ENCODE measurements around the gene CCDC40. TPM values are rescaled to one million over a fixed set of nuclear protein-coding genes. Genes with fewer than 3 reads are reported as not detected.

Gene CCDC40
- total and polyA plus RNA-seq, 2 of the 13 experiments (the other 11 are each of a cell fraction or from before 2014, with no cell fraction given), result 4.1 to 5.5 TPM

DNA sequence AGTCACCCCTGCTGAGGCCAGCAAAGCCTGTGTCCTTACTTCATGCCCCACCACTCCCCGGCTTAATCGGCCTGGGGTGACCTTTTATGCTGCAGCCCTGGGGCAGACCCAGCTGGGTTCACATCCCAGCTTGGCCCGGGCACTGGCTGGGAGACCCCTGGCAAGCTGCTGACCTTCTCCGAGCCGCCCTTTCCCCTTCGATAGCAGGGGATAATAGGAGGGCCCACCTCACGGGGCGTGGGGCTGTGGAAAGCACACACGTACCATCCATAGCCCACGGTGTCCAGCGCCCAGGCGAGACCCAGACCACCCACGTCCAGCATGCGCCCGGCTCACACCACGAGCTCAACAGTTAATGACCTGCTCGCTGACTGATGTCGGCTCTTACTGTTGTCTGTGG, 27.6 kb upstream of the CCDC40 start (continued):
- TF ChIP-seq, protein P1, sequence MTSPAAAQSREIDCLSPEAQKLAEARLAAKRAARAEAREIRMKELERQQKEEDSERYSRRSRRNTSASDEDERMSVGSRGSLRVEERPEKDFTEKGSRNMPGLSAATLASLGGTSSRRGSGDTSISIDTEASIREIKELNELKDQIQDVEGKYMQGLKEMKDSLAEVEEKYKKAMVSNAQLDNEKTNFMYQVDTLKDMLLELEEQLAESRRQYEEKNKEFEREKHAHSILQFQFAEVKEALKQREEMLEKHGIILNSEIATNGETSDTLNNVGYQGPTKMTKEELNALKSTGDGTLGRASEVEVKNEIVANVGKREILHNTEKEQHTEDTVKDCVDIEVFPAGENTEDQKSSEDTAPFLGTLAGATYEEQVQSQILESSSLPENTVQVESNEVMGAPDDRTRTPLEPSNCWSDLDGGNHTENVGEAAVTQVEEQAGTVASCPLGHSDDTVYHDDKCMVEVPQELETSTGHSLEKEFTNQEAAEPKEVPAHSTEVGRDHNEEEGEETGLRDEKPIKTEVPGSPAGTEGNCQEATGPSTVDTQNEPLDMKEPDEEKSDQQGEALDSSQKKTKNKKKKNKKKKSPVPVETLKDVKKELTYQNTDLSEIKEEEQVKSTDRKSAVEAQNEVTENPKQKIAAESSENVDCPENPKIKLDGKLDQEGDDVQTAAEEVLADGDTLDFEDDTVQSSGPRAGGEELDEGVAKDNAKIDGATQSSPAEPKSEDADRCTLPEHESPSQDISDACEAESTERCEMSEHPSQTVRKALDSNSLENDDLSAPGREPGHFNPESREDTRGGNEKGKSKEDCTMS (CRISPR knock-in tag; conservative IDR thresholded peaks at IDR 0.05), result no peak
- TF ChIP-seq ZNF225 (CRISPR knock-in tag; IDR thresholded peaks at IDR 0.05) (0 out of 2 replicates have a peak, but pooled peaks have one; percentile 22), MBNL3 (CRISPR knock-in tag; conservative IDR thresholded peaks at IDR 0.05) (no peak)
- TF ChIP-seq, protein P2, sequence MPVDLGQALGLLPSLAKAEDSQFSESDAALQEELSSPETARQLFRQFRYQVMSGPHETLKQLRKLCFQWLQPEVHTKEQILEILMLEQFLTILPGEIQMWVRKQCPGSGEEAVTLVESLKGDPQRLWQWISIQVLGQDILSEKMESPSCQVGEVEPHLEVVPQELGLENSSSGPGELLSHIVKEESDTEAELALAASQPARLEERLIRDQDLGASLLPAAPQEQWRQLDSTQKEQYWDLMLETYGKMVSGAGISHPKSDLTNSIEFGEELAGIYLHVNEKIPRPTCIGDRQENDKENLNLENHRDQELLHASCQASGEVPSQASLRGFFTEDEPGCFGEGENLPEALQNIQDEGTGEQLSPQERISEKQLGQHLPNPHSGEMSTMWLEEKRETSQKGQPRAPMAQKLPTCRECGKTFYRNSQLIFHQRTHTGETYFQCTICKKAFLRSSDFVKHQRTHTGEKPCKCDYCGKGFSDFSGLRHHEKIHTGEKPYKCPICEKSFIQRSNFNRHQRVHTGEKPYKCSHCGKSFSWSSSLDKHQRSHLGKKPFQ (CRISPR knock-in tag; IDR thresholded peaks at IDR 0.05; ENCODE audit: insufficient replicate concordance), result no peak

DNA sequence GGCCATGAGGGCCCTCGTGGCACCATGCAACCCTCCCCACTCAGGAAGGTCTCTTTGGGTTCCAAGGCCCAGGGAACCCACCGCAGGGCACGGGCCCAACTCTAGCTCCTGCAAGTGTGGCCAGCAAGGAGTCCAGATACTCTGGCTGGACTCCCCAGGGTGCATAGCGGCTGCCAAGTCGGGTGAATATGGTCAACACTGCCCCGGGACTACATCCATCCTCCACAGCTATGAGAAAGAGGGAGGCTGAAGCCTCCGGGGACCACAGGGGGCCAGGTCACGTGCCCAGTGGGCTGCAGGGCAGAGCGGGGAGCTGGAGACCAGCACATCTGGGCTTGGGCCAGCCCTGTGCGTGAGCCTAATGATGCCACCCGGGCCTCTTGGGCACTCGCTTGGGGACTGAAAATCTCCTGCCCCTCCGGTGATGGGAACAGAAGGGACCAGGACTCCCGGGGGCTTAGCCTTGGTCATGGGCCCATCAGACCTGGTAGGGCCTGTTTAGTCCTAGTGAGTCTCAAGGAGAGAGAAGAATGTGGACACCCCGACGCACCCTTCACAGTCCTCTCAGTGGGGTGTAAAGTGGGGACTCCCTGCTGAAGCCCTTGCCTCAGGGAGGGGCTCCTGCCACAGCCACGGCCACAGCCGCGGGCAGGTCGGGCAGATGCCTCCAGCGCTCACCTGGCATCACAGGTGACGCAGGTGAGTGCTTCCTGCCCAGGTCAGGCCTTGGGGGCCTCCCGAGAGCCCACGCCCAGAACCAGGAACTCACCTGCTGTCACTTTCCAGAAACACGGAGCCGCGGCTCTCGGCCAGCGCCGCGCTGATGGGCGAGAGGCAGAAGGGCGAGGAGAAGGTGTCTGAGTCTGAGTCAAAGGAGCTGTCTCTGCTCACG, 26.8 kb upstream of the CCDC40 start:
- H4K20me1 ChIP-seq (ENCODE audit: insufficient read depth, low read length), result no peaks in the 10 kb centered on the region
- ChIA-PET CTCF (ENCODE audit: low intra/inter-chr PET ratio, low total read pairs) (interaction anchor here (2.0 kb wide), 1 partner anchor 27 kb away, joined by 7 read pairs; the partner anchor contains the start of genes CCDC40 and TBC1D16), POLR2A (interaction anchor here (0.9 to 8.5 kb wide), 4 partner anchors 14 to 59 kb away, joined by 3 to 111 read pairs (median 10); no protein-coding TSS in a partner anchor)
- H3K4me3 ChIP-seq (replicated peaks in 1 of 3; ENCODE audit: insufficient read depth in 1 of 3, low read depth in 2 of 3, low read length in 3 of 3), result no peak overlapping the region
- FAIRE-seq, result no peak
- no TSS peak for BruUV-seq (replicated peaks)
- H3K9ac ChIP-seq (ENCODE audit: insufficient read depth, low read depth, low read length), result no peak overlapping the region
- in situ Hi-C loops (cut with HindIII; ENCODE audit: extremely low pct_ligation_motif_present, low pct_unique_long_range_greater_than_20kb), result loop anchor here (5.0 kb wide), 2 partner anchors 73 to 113 kb away; no protein-coding TSS in a partner anchor
- intact Hi-C loops (cut with micrococcal nuclease; ENCODE audit: unreplicated experiment), result no loop called here
- no peak for ATAC-seq
- no peak overlapping the region for H3K4me2 ChIP-seq (ENCODE audit: low read depth, low read length)
- H2AFZ ChIP-seq (ENCODE audit: low read length), result no peak overlapping the region
- peaks cover 26% of the 10 kb centered on the region for H3K4me1 ChIP-seq (ENCODE audit: insufficient read depth, low read length)
- DNase-seq (ENCODE audit: low spot score), result no peak
- H3K79me2 ChIP-seq (ENCODE audit: insufficient read depth, low read length), result no peaks in the 10 kb centered on the region
- no peaks in the 10 kb centered on the region for H3K9me3 ChIP-seq (ENCODE audit: low read length)
- H3K27me3 ChIP-seq (ENCODE audit: control insufficient read depth in 1 of 2, insufficient read depth in 2 of 2, low read length in 2 of 2), result no peaks in the 10 kb centered on the region
- peaks cover 11 to 28% of the 10 kb centered on the region in 2 experiments for H3K36me3 ChIP-seq (replicated peaks in 1 of 2; ENCODE audit: control insufficient read depth in 1 of 2, insufficient read depth in 2 of 2, low read length in 2 of 2)
- WGBS (ENCODE audit: low lambda C conversion rate), result 99% methylated on average over 26 of the region's 34 CpGs
- TF ChIP-seq ZBTB42 (CRISPR knock-in tag; IDR thresholded peaks at IDR 0.05), result no peak
- peak; percentile 6 for TF ChIP-seq AGO2 (optimal IDR thresholded peaks at IDR 0.05; ENCODE audit: low read depth, low read length)
- no peak overlapping the region for H3K27ac ChIP-seq (ENCODE audit: extremely low read length, insufficient read depth, low read length)
